Neural progenitor cell (in vitro differentiated cells): ENCODE data around the gene JAG1.

Experiments
- EZH2 ChIP-seq: fragments of 200-600 bp; sonication (generic); IDR thresholded peaks from 2 replicates; pipeline ENCODE4 v1.6.1; 2017; ENCODE audit warnings: antibody characterized with exemption, mild to moderate bottlenecking, moderate library complexity
- TF ChIP-seq, protein P1 (sequence below): fragments of 200-600 bp; sonication (generic); IDR thresholded peaks from 2 replicates; pipeline ENCODE4 v1.5.1; 2017; ENCODE audit warnings: antibody characterized with exemption, mild to moderate bottlenecking

DNA sequence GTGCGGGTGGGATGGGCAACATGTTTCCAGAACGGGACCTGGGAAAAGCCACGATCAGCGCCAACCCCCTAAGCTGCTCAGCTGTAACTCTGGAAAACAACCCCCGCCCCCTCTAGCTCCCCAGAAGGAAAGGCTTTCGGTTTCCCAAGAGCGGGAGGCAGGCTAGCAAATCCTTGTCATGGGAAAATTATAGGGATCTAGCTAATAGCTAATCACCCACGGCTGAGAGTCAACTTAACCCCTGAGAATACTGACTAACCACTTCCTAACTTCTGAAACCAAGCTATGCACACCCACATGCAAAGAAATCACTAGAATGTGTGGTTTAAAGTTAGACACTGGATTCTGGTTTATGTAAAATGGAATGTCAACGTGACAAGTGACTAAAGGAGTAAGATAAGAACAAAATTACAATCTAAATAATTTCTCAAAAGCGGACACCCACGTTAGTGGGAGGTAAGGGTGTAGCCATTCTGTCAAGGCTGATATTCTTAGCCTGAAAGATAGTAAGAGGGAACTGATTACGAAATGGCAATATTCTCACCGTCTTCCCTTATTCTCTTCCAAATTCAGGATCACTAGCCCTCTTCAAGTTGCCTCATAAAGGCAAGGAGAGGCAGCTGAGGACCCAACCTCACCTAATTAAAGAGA, 20.1 kb downstream of the JAG1 start:
- TF ChIP-seq, protein P1, sequence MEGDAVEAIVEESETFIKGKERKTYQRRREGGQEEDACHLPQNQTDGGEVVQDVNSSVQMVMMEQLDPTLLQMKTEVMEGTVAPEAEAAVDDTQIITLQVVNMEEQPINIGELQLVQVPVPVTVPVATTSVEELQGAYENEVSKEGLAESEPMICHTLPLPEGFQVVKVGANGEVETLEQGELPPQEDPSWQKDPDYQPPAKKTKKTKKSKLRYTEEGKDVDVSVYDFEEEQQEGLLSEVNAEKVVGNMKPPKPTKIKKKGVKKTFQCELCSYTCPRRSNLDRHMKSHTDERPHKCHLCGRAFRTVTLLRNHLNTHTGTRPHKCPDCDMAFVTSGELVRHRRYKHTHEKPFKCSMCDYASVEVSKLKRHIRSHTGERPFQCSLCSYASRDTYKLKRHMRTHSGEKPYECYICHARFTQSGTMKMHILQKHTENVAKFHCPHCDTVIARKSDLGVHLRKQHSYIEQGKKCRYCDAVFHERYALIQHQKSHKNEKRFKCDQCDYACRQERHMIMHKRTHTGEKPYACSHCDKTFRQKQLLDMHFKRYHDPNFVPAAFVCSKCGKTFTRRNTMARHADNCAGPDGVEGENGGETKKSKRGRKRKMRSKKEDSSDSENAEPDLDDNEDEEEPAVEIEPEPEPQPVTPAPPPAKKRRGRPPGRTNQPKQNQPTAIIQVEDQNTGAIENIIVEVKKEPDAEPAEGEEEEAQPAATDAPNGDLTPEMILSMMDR = no peak
- no peak for TF ChIP-seq EZH2
